Heart right ventricle (tissue), 16 donors: Measurements from ENCODE around the gene CYB5R3. TPM values are rescaled to one million over a fixed set of nuclear protein-coding genes. Genes with fewer than 3 reads are reported as not detected.

Source experiments
- ATAC-seq, 8 donors: fragments of 200-7000 bp; cut with Tn5 transposase; one replicate each; pipeline ENCODE4 v1.9.1; 2020; ENCODE audit warnings: mild to moderate bottlenecking in 8 of 8, moderate library complexity in 8 of 8, moderate number of reproducible peaks in 1 of 8
- DNase-seq, 2 donors: peaks; one replicate each; pipeline ENCODE4 v3.0.0-alpha.2; 2020
- H3K27ac ChIP-seq, 10 donors: fragments of 200-600 bp; sonication (generic) in 2 of 10; one replicate each; pipeline versions ENCODE4 v1.5.0 to v1.8.0; 2020 to 2022; ENCODE audit warnings: mild to moderate bottlenecking in 3 of 10
- H3K27me3 ChIP-seq, 7 donors: fragments of 200-600 bp; one replicate each; pipeline ENCODE4 v1.8.0; 2021 to 2022; ENCODE audit warnings: mild to moderate bottlenecking in 2 of 7
- H3K36me3 ChIP-seq, 9 donors: fragments of 200-600 bp; sonication (generic) in 1 of 9; one replicate each; pipeline versions ENCODE4 v1.5.0 to v1.8.0; 2020 to 2022; ENCODE audit warnings: mild to moderate bottlenecking in 2 of 9
- H3K4me1 ChIP-seq, 9 donors: fragments of 200-600 bp; sonication (generic) in 1 of 9; one replicate each; pipeline versions ENCODE4 v1.5.0 to v1.8.0; 2020 to 2022; ENCODE audit warnings: mild to moderate bottlenecking in 4 of 9
- H3K4me3 ChIP-seq, 10 donors: fragments of 200-600 bp; sonication (generic) in 2 of 10; one replicate each; pipeline versions ENCODE4 v1.5.0 to v1.8.0; 2020 to 2022; ENCODE audit warnings: mild to moderate bottlenecking in 7 of 10, moderate library complexity in 2 of 10
- H3K9me3 ChIP-seq, 11 donors: fragments of 200-600 bp in 10 of 11; sonication (generic) in 2 of 11; one replicate each; pipeline versions ENCODE4 v1.5.0 to v1.8.0; 2013 to 2022; ENCODE audit warnings: mild to moderate bottlenecking in 2 of 11, control low read depth in 1 of 11, moderate library complexity in 1 of 11
- CTCF ChIP-seq, 9 donors: fragments of 200-600 bp; sonication (generic) in 2 of 9; IDR thresholded peaks; one replicate each; pipeline versions ENCODE4 v1.5.0 to v1.8.0; 2021 to 2022; ENCODE audit warnings: antibody characterized with exemption in 9 of 9, mild to moderate bottlenecking in 5 of 9, moderate library complexity in 1 of 9
- WGBS, 2 donors: extraction: QIAGEN DNeasy Blood & Tissue Kit; methylation state at CpG; one replicate each; pipeline ENCODE4 v1.1.7; 2013; ENCODE audit warnings: inconsistent platforms in 1 of 2; 5-methylcytosine and 5-hydroxymethylcytosine counted together
- intact Hi-C, 10 donors: fragments of 100-400 bp; cut with DNase I; formaldehyde crosslinking; loops; one replicate each; pipeline versions ENCODE4 v1.11.1 to v1.14.2; 2022
- long read RNA-seq, 3 donors: library from polyadenylated mRNA; unstranded; transcript quantifications; one replicate each; pipeline ENCODE4 v2.0.0, GENCODE V29; 2020 to 2021
- polyA plus RNA-seq, 2 donors: library from polyadenylated mRNA; stranded (reverse); fragments of 200-250 nt; gene quantifications; one replicate each; pipeline ENCODE4 v1.2.3, GENCODE V29; 2013
- total RNA-seq, 10 donors: library from RNA; stranded (reverse); fragmentation: NEBNext Ultra II Directional in 3 of 10; extraction: Animal tissue kit (Norgen Biotek cat#: 25700) in 3 of 10; gene quantifications; one replicate each; pipeline versions ENCODE4 v1.2.1 to v1.2.4, GENCODE V29; 2021 to 2023
- donor health status: Arrhythmogenic right ventricular cardiomyopathy.
- donor health status: ischemic (EF 13 %, LVEDD 7.1; RV severe dilation, severe dysfunction).
- donor health status: healthy with polysubstance abuse.
- donor health status: DM: no; HTN: yes; CAD: no.
- donor health status: DM: no; HTN: no; CAD: no.
- donor health status: ischemic (EF 25% LVEDD 6.9; RV normal size, moderate dysfunction).
- donor health status: ischemic (EF 25% LVEDD 5.7; RV mildly dilated, moderate dysfunction).
- donor health status: healthy.
- donor health status: DM: yes; HTN: yes; CAD: no.
- donor health status: Ischemic cardiomyopathy.
- donor health status: ischemic (EF 35%, LVEDD 5.7; RV mildly dilated, moderate dysfunction).
- donor health status: nonischemic (EF 11% LVEDD 7.7; RV severe dilation, severe dysfunction).
- donor health status: DM: yes; HTN: yes; CAD: no.
- donor health status: PGD.
- donor health status: ischemic (EF 29% LVEDD 5.4; RV normal size, mild dysfunction).
- donor health status: nonischemic (EF 23%, LVEDD 6.1; RV moderate dilation, normal function).

Gene CYB5R3
- total RNA-seq (100 to 1,000 TPM; 261 to 633 (median 312) TPM), polyA plus RNA-seq (100 to 1,000 TPM in 1 of 2 donors, 10 to 100 TPM in 1; 91.9 to 303 TPM)
- long read RNA-seq, donor 1, transcript CYB5R3-204 (8 exons, 1,849 nt) = minor isoform, 12 of 416 reads
- long read RNA-seq, donor 1, transcript CYB5R3-205 (9 exons, 2,153 nt) = minor isoform, 5 of 416 reads
- long read RNA-seq, donor 1, transcript CYB5R3-201 (9 exons, 2,124 nt) = major isoform, 301 of 416 reads
- long read RNA-seq, donor 1, partial matches to known transcripts = 5 of 416 reads
- long read RNA-seq, donor 1, other reads (novel, unspliced or antisense) = 93 of 416 reads
- long read RNA-seq, donor 2, transcript CYB5R3-204 (8 exons, 1,849 nt) = minor isoform, 11 of 409 reads
- long read RNA-seq, donor 2, transcript CYB5R3-201 (9 exons, 2,124 nt) = major isoform, 274 of 409 reads
- long read RNA-seq, donor 2, partial matches to known transcripts = 6 of 409 reads
- long read RNA-seq, donor 2, other reads (novel, unspliced or antisense) = 114 of 409 reads
- long read RNA-seq, donor 3, transcript CYB5R3-205 (9 exons, 2,153 nt) = minor isoform, 7 of 643 reads
- long read RNA-seq, donor 3, transcript CYB5R3-204 (8 exons, 1,849 nt) = minor isoform, 23 of 643 reads
- long read RNA-seq, donor 3, transcript CYB5R3-201 (9 exons, 2,124 nt) = major isoform, 563 of 643 reads
- long read RNA-seq, donor 3, partial matches to known transcripts = 16 of 643 reads
- long read RNA-seq, donor 3, other reads (novel, unspliced or antisense) = 32 of 643 reads

GRCh38 chr22:42649246-42650099 lies at the start of gene CYB5R3:
Gene CYB5R3, minus strand, starts transcription at chr22:42649392. Its CDS starts 77 bp downstream, at chr22:42649315.
- H3K36me3 ChIP-seq = peaks cover 0 to 4% (median 0%) of the 10 kb centered on the region in 9 donors
- ATAC-seq (peak; percentile 58 to 79 (median 70)), DNase-seq (peak; percentile 87 to 88)
- peak in 2 of 9 donors; percentile 28 to 42 for TF ChIP-seq CTCF (IDR thresholded peaks at IDR 0.05)
- peaks cover 31 to 48% (median 45%) of the 10 kb centered on the region in 9 donors for H3K4me1 ChIP-seq
- intact Hi-C loops = loop anchor here in 2 of 10 donors (10.0 kb wide), 2 partner anchors 155 to 445 kb away; no protein-coding TSS in a partner anchor
- no peaks in the 10 kb centered on the region for H3K27me3 ChIP-seq
- peak within 1 kb of the TSS; percentile 94 to 99 (median 96) for H3K27ac ChIP-seq
- WGBS, 2 donors = 10 to 17% methylated on average over 51 to 77 of the region's 81 CpGs
- no peaks in the 10 kb centered on the region for H3K9me3 ChIP-seq
- peak within 1 kb of the TSS; percentile 81 to 99 (median 92) for H3K4me3 ChIP-seq

- no peak overlapping the region for H3K4me3 ChIP-seq
- ATAC-seq (peak; percentile 81 to 89 (median 88)), DNase-seq (peak; percentile 88 to 93)
- WGBS, 2 donors = 12 to 15% methylated on average over 16 of the region's 16 CpGs
- TF ChIP-seq CTCF (IDR thresholded peaks at IDR 0.05) = no peak
- H3K4me1 ChIP-seq = peaks cover 42 to 92% (median 75%) of the 10 kb centered on the region in 9 donors
- peaks cover 0 to 32% (median 18%) of the 10 kb centered on the region in 9 donors for H3K36me3 ChIP-seq
- intact Hi-C loops = loop anchor here in 1 of 10 donors (2.0 kb wide), 1 partner anchor 21 kb away; no protein-coding TSS in a partner anchor
- peak overlapping the region; percentile 85 to 97 (median 94) for H3K27ac ChIP-seq
- no peaks in the 10 kb centered on the region for H3K27me3 ChIP-seq
- H3K9me3 ChIP-seq = no peaks in the 10 kb centered on the region
Observed at GRCh38 chr22:42697542-42698013, 48.4 kb upstream of the CYB5R3 start.

- H3K36me3 ChIP-seq = peaks cover 0 to 41% (median 28%) of the 10 kb centered on the region in 9 donors
- no peaks in the 10 kb centered on the region for H3K27me3 ChIP-seq
- 84 to 86% methylated on average over 10 of the region's 10 CpGs for WGBS, 2 donors
- TF ChIP-seq CTCF (IDR thresholded peaks at IDR 0.05) = no peak
- H3K27ac ChIP-seq = peak overlapping the region; percentile 85 to 97 (median 94)
- H3K4me3 ChIP-seq = no peak overlapping the region
- intact Hi-C loops = no loop called here
- H3K9me3 ChIP-seq = no peaks in the 10 kb centered on the region
- ATAC-seq (no peak), DNase-seq (no peak)
- peaks cover 39 to 90% (median 70%) of the 10 kb centered on the region in 9 donors for H3K4me1 ChIP-seq
Observed at GRCh38 chr22:42696331-42696967, 47.3 kb upstream of the CYB5R3 start.
